Brain pericyte (primary cell): Measurements from ENCODE around the gene MANSC4.

ENCODE experiments used
- DNase-seq: peaks from one replicate; pipeline ENCODE4 v3.0.0-alpha.2; 2012; ENCODE audit warnings: low read depth, low spot score

MANSC4 gene

DNA sequence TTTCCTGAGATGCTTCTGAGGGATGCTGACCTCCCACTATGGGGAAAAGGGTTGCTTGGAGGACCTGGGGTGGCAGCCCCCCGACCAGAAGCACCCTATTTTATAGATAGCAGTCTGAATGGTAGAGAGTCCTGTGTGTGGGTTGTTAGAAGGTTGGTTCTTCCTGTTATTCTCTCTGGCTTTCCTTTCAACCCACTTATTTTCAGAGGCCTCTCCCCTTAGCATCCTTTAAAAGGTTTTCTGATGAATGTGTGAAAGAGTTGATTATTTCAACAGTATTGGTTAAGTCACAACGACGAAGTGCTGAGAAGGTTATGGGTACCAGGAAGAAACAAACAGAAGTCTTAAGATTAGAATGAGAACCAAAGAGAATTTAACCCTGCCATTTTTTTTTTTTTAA lies 20.8 kb upstream of the MANSC4 start:
- no peak for DNase-seq

DNA sequence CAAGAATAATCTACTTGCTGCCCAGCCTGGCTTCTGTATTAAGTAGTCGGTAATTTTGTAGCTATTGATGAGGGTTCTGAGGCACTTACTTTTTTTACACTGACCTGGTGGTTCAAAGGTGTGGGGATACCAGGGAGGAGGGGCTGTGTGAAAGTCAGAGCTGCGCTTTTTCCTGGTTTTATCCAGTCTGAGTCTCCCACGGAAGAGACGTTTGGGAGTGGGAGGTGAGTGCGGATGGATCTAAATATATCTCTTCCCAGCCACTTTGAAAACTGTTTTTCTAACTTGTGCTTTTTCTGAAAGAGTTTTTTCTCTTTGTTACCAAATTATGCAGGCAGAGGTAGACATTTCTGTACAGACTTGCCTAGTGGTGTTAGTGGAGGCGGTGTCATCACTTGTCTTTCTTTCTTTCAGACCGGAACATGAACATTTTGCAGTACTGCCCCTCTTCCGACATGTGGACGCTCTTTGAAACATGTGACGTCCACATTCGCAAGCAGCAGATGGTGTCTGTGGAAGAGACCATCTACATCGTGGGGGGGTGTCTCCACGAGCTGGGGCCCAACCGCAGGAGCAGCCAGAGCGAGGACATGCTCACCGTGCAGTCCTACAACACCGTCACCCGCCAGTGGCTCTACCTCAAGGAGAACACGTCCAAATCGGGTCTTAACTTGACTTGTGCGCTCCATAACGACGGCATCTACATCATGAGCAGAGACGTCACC lies 17.4 kb upstream of the MANSC4 start:
- DNase-seq = no peak

DNA sequence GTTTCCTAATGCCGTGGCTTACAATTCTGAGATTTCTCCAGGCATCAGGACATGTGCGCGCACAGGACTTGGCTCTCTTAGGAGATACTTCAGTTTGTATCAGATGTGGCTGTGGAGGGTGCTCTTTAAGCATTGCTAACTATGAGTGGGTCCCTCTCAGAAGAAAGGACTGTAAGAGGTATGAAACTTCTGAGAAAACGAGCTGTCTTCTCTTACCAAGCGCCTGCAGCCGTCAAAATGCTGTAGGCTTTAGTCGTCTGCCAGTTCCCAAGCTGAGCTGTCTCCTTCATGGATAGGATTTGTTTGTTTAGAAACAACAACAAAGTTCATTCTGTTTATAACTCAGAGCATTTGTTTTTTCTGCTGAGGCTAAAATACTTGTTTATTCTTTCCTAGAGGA lies 16.1 kb upstream of the MANSC4 start:
- DNase-seq = no peak

DNA sequence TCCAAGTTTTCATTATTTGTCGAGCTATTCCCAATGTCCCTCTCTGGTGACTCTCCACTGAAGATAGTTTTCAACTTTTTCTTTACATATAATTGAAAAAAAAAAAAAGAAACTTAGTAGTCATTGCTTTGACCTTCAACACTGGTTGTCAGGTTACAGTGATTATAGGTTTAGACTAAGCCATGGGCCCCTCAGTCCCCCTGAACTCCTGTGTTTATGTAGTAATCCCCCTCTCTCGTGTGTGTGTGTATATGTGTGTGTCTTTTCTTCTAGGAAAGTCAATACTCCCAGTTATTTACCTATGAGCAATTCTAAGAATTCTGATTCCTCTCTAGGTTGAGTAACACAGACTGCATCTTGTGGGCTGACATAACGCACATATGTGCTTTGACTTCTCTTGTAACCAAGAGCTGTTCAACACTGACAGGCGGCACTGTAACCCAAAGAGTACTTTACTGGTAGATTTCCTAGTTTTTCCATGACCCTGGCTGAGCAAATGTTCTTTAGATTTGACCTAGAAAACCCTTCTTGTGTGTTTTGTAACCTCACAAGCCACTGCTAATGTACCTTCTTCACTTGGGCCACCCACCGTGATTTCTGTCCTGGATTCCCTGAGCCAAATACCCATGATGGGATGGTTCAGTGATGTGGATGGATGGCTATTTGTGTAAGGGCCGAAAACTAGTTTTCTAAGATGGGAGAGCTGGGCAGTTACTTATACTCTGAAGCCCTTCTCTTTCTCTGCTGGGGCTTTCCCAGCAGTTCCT lies 15.0 kb upstream of the MANSC4 start:
- no peak for DNase-seq

- no peak for DNase-seq
These were observed 10.1 kb upstream of the MANSC4 start for GRCh38 chr12:27790179-27790578.

DNA sequence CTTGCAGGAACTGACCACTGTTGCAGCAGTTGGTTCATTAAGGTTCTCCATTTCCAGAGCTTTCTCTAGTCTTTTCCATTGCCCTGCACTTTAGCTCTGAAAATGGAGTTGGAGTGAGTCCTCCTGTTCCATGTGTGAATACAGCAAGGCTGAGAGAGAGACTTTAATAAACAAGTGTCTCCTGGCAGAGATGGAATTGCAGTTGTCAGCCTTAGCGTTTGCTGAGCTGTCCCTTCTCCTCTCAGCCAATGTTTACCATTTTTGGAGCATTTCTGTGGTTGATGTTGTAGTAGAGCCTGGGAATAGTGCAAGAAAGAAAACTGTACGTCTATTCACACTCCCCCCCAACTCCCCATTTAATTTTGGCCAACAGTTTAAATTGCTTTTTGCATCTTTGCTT lies 7.5 kb upstream of the MANSC4 start:
- DNase-seq = no peak

DNA sequence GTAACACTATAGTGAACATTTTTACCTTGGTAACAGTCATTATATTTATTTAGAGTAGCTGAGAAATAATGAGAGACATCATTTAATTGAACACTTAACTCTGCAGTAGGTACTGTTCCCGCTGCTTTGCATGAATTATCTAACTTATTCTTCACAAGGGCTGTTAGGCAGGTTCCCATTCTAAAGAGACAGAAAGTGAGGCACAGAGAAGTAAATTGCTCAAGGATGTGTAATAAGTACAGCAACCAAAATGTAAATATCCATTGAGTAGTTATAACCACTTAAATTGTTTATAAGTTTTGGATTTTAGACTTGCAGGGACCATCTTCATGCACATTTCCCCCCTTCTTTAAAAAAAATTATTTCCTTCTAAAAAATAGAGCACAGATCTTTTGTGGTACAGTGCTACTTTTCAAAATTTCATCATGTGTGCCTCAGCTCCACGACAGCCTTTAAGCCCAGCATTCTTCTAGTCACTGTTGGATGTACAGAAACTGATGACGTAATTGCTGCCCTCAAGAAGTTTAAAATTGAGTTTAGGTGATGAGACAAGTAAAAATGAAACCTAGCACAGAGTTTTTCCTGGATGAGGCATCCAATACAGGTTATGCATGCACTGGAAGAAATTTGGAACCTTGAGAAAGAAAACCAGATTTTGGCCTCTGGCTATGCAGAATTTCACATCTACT lies 6.0 kb upstream of the MANSC4 start:
- DNase-seq = no peak

DNA sequence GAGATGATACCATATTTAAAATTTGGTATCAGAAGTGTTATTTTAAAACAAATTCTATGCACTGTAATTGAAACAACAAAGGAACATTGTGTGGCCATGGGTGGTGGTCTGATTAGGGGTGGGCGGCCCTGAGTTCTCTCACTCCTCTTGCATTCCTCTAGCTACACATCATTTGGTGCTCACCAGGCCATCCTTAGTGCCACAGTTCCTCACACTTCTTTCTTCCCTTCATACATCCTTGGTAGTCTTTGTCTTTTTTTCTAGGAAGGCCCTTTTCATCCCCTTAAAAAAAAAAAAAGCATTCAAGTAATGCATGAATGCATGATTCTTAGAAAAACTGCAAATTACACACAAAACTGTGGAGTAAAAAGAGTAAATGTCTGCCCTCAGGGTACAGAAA lies 2.4 kb upstream of the MANSC4 start:
- no peak for DNase-seq

GRCh38 chr12:27781680-27782079 lies 1.6 kb upstream of the MANSC4 start:
- DNase-seq = no peak

- no peak for DNase-seq
These were observed 774 bp upstream of the MANSC4 start for GRCh38 chr12:27780612-27781408.

- no peak for DNase-seq
These were observed 568 bp downstream of the MANSC4 start for GRCh38 chr12:27779416-27779919.

DNA sequence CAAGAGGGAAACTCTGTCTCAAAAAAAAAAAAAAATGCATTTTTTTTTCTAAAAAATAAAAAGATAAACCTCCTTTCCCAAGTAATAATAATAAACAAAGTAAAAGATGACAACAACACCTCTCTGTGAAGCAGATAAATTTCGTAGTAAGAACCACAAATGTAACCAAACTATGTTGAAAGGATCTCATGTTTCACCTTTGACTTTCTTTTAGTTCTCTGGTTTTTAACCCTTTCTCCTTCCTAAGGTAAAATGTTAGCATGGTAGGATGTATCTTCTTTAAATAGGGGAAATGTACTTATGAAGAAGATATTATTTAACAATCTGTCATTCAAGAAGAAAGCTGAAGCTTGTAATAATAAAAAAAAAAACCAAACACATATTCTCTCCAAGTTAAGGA lies 1.8 kb downstream of the MANSC4 start:
- DNase-seq = no peak

DNA sequence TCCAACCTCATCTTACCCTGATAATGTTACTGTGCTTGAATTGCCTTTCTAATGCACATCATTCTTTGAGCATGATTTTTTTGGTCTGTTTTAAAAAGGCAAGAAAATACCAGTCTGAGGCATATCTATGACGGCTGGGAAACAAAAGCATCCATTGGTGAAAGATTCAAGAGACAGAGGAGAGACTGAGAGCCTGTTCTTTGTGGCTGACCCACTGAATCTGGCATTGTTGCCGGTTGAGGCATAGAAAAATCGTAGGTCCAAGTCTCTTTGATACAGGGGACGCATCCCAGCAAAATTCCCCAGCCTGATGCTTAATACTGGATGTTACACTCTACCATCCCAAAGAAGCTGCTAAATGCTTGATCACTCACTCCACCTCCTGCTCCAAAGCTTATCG lies 2.9 kb downstream of the MANSC4 start:
- no peak for DNase-seq

- DNase-seq = no peak
These were observed 7.5 kb downstream of the MANSC4 start for GRCh38 chr12:27772328-27773049.

- no peak for DNase-seq
These were observed 8.3 kb downstream of the MANSC4 start for GRCh38 chr12:27771481-27772327.

DNA sequence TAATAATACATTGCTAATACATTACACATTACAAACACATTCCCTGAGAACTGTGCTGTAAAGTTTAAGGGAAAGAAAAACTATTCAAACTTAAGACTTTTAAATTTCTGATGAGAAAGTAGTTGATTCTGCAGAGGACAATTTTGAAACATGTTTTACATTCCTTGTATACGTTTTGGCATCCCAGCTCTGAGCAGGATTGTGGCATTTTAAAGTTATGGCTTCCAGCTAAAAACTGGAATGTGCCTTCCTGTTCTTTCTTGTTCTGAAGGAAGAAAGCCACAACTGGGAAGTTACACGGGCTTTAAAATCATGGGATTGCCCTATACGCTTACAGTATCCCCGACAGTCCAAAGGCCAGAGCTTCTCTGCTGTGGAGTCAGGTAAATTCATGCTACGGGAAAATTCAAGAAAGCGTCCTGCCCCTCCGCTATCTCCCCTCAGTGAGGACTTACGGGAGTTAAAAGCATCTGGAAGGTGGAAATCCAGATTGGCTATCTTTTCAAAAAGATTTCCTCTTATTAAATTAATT lies 10.8 kb downstream of the MANSC4 start:
- no peak for DNase-seq

- no peak for DNase-seq
These were observed 13.4 kb downstream of the MANSC4 start for GRCh38 chr12:27766587-27766986.

- DNase-seq = no peak
These were observed 17.3 kb downstream of the MANSC4 start for GRCh38 chr12:27762757-27763156.

DNA sequence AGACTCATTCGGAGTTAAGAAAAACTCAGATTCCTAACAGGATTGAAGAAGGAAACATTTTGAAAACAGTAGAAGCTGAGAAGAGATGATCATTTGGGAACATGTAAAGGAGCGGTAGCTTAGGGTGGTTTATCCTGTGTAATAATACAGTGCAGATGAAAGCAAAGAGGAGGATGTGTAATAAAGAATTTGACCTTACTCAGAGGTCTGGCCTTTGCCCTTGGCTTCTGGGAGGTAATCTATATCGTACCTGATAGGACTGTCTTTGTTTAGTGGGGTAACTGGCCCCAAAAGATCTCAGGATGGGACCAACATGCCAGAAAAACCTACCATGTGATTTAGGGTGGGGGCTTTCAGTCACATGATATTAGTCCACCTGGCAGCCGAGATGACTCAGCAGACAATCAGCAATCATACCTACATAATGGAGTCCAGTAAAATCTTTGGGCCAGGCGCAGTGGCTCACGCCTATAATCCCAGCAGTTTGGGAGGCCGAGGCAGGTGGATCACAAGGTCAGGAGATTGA lies 23.3 kb downstream of the MANSC4 start:
- no peak for DNase-seq

GRCh38 chr12:27754795-27755194 lies 25.2 kb downstream of the MANSC4 start:
- no peak for DNase-seq
